ENCODE data around the gene RIOX2.

GRCh38 chr3:97954228-97954827, 17.9 kb downstream of the RIOX2 start:
- TF ChIP-seq CTCF (IDR thresholded peaks at IDR 0.05; ENCODE audit: low read length) (no peak), EZH2 (optimal IDR thresholded peaks at IDR 0.05; ENCODE audit: low read depth, low read length) (no peak), EZH2phosphoT487 (IDR thresholded peaks at IDR 0.05; ENCODE audit: low read length) (no peak)
